CD4-positive, alpha-beta T cell (primary cell): ENCODE measurements around the gene RB1. TPM values are rescaled to one million over a fixed set of nuclear protein-coding genes. Genes with fewer than 3 reads are reported as not detected.

Experiments
- ATAC-seq: fragments of 200-7000 bp; cut with Tn5 transposase; one replicate; pipeline ENCODE4 v1.10.0; 2022; ENCODE audit warnings: mild to moderate bottlenecking; ENCODE audit not compliant: poor library complexity
- CTCF ChIA-PET: fragments of 350-600 bp; sonication (Branson Sonifier 250); formaldehyde crosslinking; loops from one replicate; lab custom pipeline; 2021; ENCODE audit warnings: antibody characterized with exemption, inconsistent platforms; lab: Charles Lee
- POLR2A ChIA-PET: fragments of 350-600 bp; sonication (Branson Sonifier 250); formaldehyde crosslinking; loops from one replicate; lab custom pipeline; 2021; ENCODE audit warnings: antibody characterized with exemption, inconsistent platforms; lab: Charles Lee
- DNase-seq, 14 experiments: peaks; one replicate each; pipeline ENCODE4 v3.0.0-alpha.2; 2013 to 2020; ENCODE audit warnings: mixed read lengths in 2 of 14
- H3K27ac ChIP-seq, 2 donors: one replicate each; pipeline versions ENCODE4 v1.5.1 to v1.7.0; 2013; ENCODE audit warnings: low read length in 2 of 2, low read depth in 1 of 2, mild to moderate bottlenecking in 1 of 2
- H3K27me3 ChIP-seq, 2 experiments: 1 replicate in 1 of 2; 2 replicates in 1 of 2; pipeline versions ENCODE4 v1.6.1 to v1.7.0; 2013; ENCODE audit warnings: low read length in 2 of 2, control low read depth in 1 of 2, mild to moderate bottlenecking in 1 of 2, moderate library complexity in 1 of 2; ENCODE audit not compliant: insufficient read depth in 2 of 2, control insufficient read depth in 1 of 2
- H3K36me3 ChIP-seq: one replicate; pipeline ENCODE4 v1.6.1; 2013; ENCODE audit warnings: low read length, control low read depth; ENCODE audit not compliant: insufficient read depth
- H3K4me1 ChIP-seq: one replicate; pipeline ENCODE4 v1.6.1; 2013; ENCODE audit warnings: low read length, control low read depth; ENCODE audit not compliant: insufficient read depth
- H3K4me3 ChIP-seq: one replicate; pipeline ENCODE4 v1.5.1; 2013; ENCODE audit warnings: mild to moderate bottlenecking, low read length, moderate library complexity
- H3K9me3 ChIP-seq, 2 experiments: 1 replicate in 1 of 2; 2 replicates in 1 of 2; pipeline versions ENCODE4 v1.6.1 to v1.7.0; 2013; ENCODE audit warnings: low read length in 2 of 2, mild to moderate bottlenecking in 2 of 2, control low read depth in 1 of 2, moderate library complexity in 1 of 2; ENCODE audit not compliant: control insufficient read depth in 1 of 2, insufficient read depth in 1 of 2
- H3K27ac Mint-ChIP-seq: one replicate; pipeline ENCODE4 v1.8.0; 2020; ENCODE audit warnings: mixed read lengths
- H3K27me3 Mint-ChIP-seq: one replicate; pipeline ENCODE4 v1.8.0; 2021; ENCODE audit warnings: mixed read lengths
- H3K36me3 Mint-ChIP-seq: one replicate; pipeline ENCODE4 v1.8.0; 2021; ENCODE audit warnings: low read depth, mixed read lengths
- H3K4me1 Mint-ChIP-seq: one replicate; pipeline ENCODE4 v1.8.0; 2021; ENCODE audit warnings: low read depth, mixed read lengths
- H3K4me3 Mint-ChIP-seq: one replicate; pipeline ENCODE4 v1.8.0; 2020; ENCODE audit warnings: mild to moderate bottlenecking, mixed read lengths
- H3K9me3 Mint-ChIP-seq: one replicate; pipeline ENCODE4 v1.8.0; 2020; ENCODE audit warnings: mixed read lengths
- intact Hi-C, 2 experiments: fragments of 100-400 bp; cut with DNase I in 1 of 2; cut with micrococcal nuclease in 1 of 2; formaldehyde crosslinking; loops; one replicate each; pipeline versions ENCODE4 v1.15.1 to v1.9.0; 2023 to 2025; cut with DNase I, micrococcal nuclease
- total RNA-seq, 174 experiments: library from RNA in 2 of 174; stranded (reverse) in 2 of 174; gene quantifications; one replicate each; pipeline ENCODE4 v1.2.3 and lab custom pipeline; 2021 to 2026
- TF ChIP-seq, protein P1 (sequence below): fragments of 200-600 bp; IDR thresholded peaks from one replicate; pipeline ENCODE4 v1.8.0; 2022; ENCODE audit warnings: antibody characterized with exemption, mild to moderate bottlenecking

The RB1 gene
- total RNA-seq, 2 experiments from 2014 or later = 14.9 to 18.4 TPM

DNA sequence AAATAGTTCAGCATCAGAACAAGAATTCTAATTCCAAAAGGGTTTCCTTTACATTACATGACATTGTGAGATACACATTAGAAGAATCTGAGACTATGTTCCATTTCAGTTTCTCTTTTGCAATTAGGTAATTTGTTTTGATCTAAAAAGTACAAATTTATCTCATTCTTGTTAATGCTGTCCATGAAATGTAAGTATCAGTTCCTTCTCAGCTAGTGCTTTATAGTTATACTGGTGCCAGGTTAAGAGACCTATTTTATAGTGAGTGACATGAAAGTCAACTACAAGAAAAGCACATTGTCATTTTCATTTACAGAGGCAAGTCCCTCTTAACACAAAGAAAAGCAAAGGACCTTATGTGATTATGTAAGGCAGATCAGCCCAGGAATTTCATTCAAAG is 185.4 kb downstream of the RB1 start:
- intact Hi-C loops = no loop called here
- Histone ChIP-seq H3K4me1 (peaks cover 45% of the 10 kb centered on the region), H3K27ac (peak overlapping the region in 1 of 2 donors; percentile 57), H3K4me3 (no peak overlapping the region), H3K9me3 (no peaks in the 10 kb centered on the region), H3K27me3 (no peaks in the 10 kb centered on the region), H3K36me3 (peaks cover 11% of the 10 kb centered on the region)
- no peaks in the 10 kb centered on the region for H3K9me3 Mint-ChIP-seq
- TF ChIP-seq, protein P1, sequence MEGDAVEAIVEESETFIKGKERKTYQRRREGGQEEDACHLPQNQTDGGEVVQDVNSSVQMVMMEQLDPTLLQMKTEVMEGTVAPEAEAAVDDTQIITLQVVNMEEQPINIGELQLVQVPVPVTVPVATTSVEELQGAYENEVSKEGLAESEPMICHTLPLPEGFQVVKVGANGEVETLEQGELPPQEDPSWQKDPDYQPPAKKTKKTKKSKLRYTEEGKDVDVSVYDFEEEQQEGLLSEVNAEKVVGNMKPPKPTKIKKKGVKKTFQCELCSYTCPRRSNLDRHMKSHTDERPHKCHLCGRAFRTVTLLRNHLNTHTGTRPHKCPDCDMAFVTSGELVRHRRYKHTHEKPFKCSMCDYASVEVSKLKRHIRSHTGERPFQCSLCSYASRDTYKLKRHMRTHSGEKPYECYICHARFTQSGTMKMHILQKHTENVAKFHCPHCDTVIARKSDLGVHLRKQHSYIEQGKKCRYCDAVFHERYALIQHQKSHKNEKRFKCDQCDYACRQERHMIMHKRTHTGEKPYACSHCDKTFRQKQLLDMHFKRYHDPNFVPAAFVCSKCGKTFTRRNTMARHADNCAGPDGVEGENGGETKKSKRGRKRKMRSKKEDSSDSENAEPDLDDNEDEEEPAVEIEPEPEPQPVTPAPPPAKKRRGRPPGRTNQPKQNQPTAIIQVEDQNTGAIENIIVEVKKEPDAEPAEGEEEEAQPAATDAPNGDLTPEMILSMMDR = no peak
- no peak overlapping the region for H3K27ac Mint-ChIP-seq
- peaks cover 23% of the 10 kb centered on the region for H3K4me1 Mint-ChIP-seq
- POLR2A ChIA-PET = interaction anchor here (0.7 to 2.9 kb wide), 4 partner anchors 9 to 45 kb away, joined by 3 to 21 read pairs (median 6); partner anchors contain the start of gene RCBTB2
- no peak for ATAC-seq
- no peaks in the 10 kb centered on the region for H3K27me3 Mint-ChIP-seq
- CTCF ChIA-PET = interaction anchor here (0.9 to 1.2 kb wide), 3 partner anchors 13 to 91 kb away, joined by 3 to 5 read pairs (median 3); no protein-coding TSS in a partner anchor
- DNase-seq = peak in 1 of 14 experiments; percentile 32
- H3K36me3 Mint-ChIP-seq = peaks cover 31% of the 10 kb centered on the region
- peak overlapping the region; percentile 76 for H3K4me3 Mint-ChIP-seq

DNA sequence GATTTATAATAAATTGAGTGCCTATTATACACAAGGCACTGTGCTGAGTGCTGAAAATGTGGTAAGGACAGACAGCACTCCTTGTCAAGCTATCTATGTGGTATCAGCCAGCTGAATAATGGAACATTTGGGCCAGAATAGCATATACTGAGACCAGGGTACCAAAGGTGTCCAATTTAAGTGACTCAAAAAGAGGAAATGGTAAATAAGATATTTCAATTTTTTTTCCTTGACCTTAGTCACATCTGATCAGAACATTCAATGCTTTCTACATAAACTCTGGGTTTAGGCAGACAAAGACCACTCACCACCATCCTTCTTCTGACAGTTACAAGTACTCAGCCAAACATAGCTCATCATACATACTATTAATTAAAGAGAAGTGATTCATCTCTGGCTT is 186.1 kb downstream of the RB1 start:
- peaks cover 50% of the 10 kb centered on the region for H3K4me1 ChIP-seq

DNA sequence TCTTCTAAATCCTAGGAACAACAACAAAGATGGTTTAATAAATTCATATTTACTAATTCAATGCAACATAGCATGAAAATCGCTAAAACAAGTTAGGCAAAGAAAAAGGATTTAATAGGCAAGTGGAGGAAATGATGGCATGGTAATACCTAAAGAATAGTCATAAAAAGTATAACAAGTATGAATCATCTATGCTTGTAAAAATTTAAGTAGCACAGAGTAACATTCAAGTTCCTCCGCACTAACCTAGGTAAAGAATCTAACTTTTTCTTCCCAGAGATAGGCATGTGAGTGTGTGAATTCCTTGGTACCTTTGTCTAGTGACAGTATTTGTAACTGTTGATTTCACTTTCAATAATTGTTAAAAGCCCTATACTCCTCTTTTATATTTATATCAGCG is 186.7 kb downstream of the RB1 start:
- H3K27ac Mint-ChIP-seq = no peak overlapping the region

More for the DNA sequence above, 186.1 kb downstream of the RB1 start:
- DNase-seq (no peak), ATAC-seq (no peak)
- H3K27ac ChIP-seq = peak overlapping the region; percentile 11 to 57
- peak overlapping the region; percentile 58 for H3K4me3 ChIP-seq
- peaks cover 24% of the 10 kb centered on the region for H3K4me1 Mint-ChIP-seq
- peaks cover 31% of the 10 kb centered on the region for H3K36me3 Mint-ChIP-seq
- CTCF ChIA-PET = interaction anchor here (0.9 to 1.2 kb wide), 3 partner anchors 14 to 91 kb away, joined by 3 to 5 read pairs (median 3); no protein-coding TSS in a partner anchor
- H3K27me3 Mint-ChIP-seq = no peaks in the 10 kb centered on the region
- TF ChIP-seq, protein P1 = no peak
- no peaks in the 10 kb centered on the region for H3K9me3 Mint-ChIP-seq
- POLR2A ChIA-PET = interaction anchor here (0.7 to 2.9 kb wide), 5 partner anchors 9 to 72 kb away, joined by 3 to 21 read pairs (median 3); partner anchors contain the start of gene RCBTB2
- no peaks in the 10 kb centered on the region for H3K27me3 ChIP-seq
- no peak overlapping the region for H3K27ac Mint-ChIP-seq
- no peak overlapping the region for H3K4me3 Mint-ChIP-seq
- H3K9me3 ChIP-seq = no peaks in the 10 kb centered on the region
- intact Hi-C loops = loop anchor here (2.0 to 5.0 kb wide), 4 partner anchors 17 to 93 kb away; partner anchors contain the start of genes LPAR6 (in 1 of the 2) and RCBTB2 (in 1 of the 2)
- peaks cover 11% of the 10 kb centered on the region for H3K36me3 ChIP-seq

More for the DNA sequence above, 186.7 kb downstream of the RB1 start:
- Mint-ChIP-seq H3K4me3 (no peak overlapping the region), H3K4me1 (peaks cover 23% of the 10 kb centered on the region), H3K27me3 (no peaks in the 10 kb centered on the region), H3K9me3 (no peaks in the 10 kb centered on the region), H3K36me3 (peaks cover 25% of the 10 kb centered on the region)
- TF ChIP-seq, protein P1 = no peak
- CTCF ChIA-PET = interaction anchor here (1.2 kb wide), 1 partner anchor 90 kb away, joined by 5 read pairs; no protein-coding TSS in a partner anchor
- peaks cover 50% of the 10 kb centered on the region for H3K4me1 ChIP-seq
- no peak for DNase-seq
- peaks cover 11% of the 10 kb centered on the region for H3K36me3 ChIP-seq
- peak overlapping the region; percentile 58 for H3K4me3 ChIP-seq
- ATAC-seq = no peak
- POLR2A ChIA-PET = interaction anchor here (0.8 to 2.9 kb wide), 3 partner anchors 15 to 71 kb away, joined by 3 to 21 read pairs (median 9); partner anchors contain the start of gene RCBTB2
- H3K9me3 ChIP-seq = no peaks in the 10 kb centered on the region
- H3K27me3 ChIP-seq = no peaks in the 10 kb centered on the region
- intact Hi-C loops = loop anchor here (2.0 to 5.0 kb wide), 4 partner anchors 17 to 92 kb away; partner anchors contain the start of genes LPAR6 (in 1 of the 2) and RCBTB2 (in 1 of the 2)
- H3K27ac ChIP-seq = peak overlapping the region; percentile 11 to 57
